SIG-M5 treated with dmso at 0.1 percent for 504 hours (cell line): ENCODE results near the gene PLEKHA8.

Source experiments
- DNase-seq: peaks from one replicate; lab custom pipeline; 2025; ENCODE audit not compliant: unreplicated experiment; lab: John Stamatoyannopoulos, UW

PLEKHA8 gene

DNA sequence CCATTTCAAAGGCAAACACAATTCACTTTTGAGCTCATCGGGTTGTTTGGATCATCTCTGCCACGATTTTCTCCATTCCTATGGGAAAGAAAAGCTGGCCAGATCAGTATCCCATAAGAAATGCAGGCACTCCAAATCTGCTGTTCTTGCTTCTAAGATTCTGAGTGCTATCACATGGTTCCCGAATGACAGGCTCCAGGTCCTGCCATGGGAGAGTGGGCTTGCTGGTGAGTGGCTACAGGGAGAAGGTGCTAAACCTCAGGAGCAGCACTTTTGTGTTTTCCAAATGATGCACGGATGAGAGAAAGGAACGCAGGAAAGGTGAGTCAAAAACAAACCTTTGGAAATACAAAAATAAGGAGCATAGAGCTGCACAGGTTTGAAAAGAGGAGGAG, 138.6 kb downstream of the PLEKHA8 start:
- DNase-seq: no peak

- no peak for DNase-seq
Observed at GRCh38 chr7:30167901-30168300, 139.7 kb downstream of the PLEKHA8 start.

- DNase-seq: peak; percentile 12
Observed at GRCh38 chr7:30168835-30169573, 140.8 kb downstream of the PLEKHA8 start.

DNA sequence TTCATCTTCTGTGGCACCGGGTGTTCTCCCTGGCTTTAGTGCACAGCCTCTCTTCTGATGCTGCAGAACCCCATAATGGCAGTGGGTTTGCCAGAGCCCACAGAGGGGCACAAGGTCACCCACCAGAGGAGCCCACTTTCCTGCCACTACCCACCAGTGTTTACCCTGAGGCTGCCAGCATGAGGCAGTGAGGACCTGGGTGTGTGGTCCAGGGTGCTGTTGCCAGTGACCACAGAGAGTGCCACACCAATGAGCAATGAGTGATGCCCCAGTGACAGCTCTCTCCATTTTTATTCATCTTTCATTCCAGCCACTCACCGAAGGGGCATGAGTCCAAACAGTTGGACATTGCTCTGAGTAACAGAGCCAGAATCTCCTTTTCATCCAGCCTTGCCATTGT, 141.4 kb downstream of the PLEKHA8 start:
- no peak for DNase-seq

- DNase-seq: peak; percentile 71
Observed at GRCh38 chr7:30170476-30171205, 142.4 kb downstream of the PLEKHA8 start.

GRCh38 chr7:30171766-30172447, 143.7 kb downstream of the PLEKHA8 start:
- no peak for DNase-seq

DNA sequence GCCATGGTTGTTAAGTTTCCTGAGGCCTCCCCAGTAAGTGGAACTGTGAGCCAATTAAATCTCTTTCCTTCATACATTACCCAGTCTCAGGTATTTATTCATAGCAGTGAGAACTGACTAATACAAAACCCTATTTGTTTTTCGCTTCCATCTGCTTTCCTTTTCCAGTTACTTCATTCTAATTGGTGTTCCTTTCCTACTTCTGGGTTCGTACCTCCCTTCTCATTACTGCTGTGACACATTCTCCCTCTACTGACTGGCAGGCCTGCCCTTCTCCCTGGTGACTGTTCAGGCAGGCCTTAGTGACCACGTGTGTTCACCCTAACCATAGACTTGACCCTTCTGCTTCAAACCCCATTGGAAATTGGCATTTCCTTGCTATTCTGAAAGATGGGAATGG, 144.2 kb downstream of the PLEKHA8 start:
- no peak for DNase-seq

DNA sequence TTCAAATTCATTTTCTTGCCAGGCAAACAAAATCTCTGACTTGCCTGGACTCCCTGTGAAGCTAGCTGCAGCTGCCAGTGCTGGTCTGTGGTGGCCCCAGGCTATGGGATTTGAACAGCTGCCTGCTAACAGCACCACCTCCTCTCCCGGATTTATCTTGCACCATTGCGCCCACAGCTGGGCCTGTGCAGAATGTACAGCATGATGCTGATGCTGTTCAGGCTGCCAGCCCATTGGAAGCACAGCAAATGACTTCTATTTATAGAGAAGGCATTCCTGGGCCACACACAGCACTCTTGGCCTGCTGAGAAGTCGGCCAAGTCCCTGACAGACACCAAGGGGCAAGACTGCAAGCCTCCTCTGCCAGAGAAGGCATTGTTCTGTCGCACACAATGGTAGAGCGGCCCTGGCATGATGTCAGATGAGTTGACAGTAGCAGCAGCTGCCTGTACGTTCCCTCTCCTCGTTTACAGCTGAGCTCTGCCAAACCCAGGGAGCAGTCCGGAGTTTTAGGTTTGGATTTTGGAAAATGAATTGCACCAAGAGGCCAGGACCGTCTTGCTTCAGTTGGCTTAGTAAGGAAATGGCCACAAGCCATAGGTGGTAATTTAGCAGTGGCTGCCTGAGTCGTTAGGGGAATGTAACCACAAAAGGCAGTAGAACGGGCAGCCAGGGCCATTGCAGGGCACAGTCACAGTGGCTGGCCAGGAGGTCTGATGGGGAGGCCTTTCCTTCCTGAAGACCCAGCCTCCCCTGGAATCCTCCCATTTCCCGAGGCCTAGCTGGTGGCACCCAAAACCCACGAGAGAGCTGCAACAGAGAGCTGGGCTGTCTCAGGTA, 145.1 kb downstream of the PLEKHA8 start:
- DNase-seq: peak; percentile 29

DNA sequence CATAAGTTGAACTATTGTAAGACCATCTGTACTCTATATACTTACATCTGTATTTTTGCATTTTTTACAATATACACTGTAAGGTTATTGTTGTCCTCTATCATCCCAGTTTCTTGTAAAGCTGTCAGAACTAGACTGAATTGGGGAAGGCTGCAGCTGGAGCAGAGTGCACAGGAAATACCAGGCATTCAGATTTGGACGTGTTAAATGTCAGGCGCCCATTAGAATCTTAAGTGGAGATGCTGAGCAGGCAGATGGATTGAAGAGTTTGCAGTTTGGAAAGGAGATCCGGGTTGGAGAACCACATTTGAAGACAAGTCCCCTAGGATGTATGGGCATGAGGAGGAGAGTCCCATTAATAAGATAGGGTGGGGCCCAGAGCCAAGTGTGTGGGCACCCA, 147.0 kb downstream of the PLEKHA8 start:
- DNase-seq: no peak

- DNase-seq: no peak
Observed at GRCh38 chr7:30175636-30176147, 147.5 kb downstream of the PLEKHA8 start.

DNA sequence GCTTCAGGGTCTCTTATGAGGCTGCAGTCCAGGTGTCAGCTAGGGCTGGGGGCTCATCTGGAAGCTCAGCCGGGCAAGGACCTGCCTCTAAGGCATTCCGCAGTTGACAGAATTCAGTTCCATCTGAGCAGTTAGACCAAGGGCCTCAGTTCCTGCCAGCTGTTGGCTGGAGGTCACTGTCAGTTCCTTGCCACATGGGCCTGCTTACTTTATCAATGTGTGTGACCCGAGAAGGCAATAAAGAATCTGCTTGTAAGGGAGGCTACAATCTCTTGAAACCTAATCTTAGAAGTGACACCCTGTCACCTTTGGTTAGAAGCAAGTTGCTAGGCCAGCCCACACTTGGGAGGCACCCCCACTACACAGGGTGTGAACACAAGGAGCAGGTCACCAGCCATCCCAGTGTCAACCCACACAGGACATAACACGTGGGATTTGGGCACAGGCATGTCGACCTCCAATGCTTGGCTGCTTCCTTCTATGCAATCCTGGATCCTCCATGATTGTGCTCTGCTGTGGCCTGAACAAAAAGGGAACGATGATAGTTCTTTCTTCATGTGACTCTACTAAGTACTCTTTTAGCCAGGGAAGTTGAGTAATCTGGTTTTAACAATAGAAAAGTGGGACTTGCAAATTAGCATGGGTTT, 148.4 kb downstream of the PLEKHA8 start:
- no peak for DNase-seq

GRCh38 chr7:30177186-30177585, 149.0 kb downstream of the PLEKHA8 start:
- no peak for DNase-seq

DNA sequence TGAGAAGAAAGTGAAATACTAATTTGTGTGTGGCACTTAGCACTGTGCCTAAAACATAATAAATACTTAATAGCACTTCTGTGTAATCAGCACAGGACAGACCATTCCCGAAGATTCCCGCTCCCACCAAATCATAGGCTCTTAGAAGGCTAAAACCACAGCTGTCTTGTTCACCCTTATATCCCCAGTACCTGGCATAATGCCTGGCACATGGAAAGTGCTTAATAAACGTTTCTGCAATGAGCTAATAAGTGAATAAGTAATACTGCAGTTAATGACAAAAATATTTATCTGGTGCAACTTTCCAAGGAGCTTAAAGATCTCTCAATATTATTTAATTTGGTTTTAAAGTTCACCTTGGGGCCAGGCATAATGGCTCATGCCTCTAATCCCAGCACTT, 149.8 kb downstream of the PLEKHA8 start:
- DNase-seq: no peak

- no peak for DNase-seq
Observed at GRCh38 chr7:30178748-30179436, 150.7 kb downstream of the PLEKHA8 start.
